MM.1S (cell line): Measurements from ENCODE around the gene MFAP5.

Experiments
- DNase-seq: peaks from one replicate; pipeline ENCODE4 v3.0.0-alpha.2; 2015
- H2AFZ ChIP-seq: fragments of 300-600 bp; sonication (generic); 2 replicates; pipeline ENCODE4 v1.6.0; 2016; ENCODE audit warnings: antibody characterized with exemption, low read length
- H3F3A ChIP-seq: fragments of 300-600 bp; sonication (generic); 2 replicates; pipeline ENCODE4 v1.6.1; 2016; ENCODE audit warnings: mild to moderate bottlenecking, antibody characterized with exemption, low read length, moderate library complexity, mixed read lengths; ENCODE audit not compliant: insufficient read depth
- H3K27ac ChIP-seq: fragments of 300-600 bp; sonication (generic); 2 replicates; pipeline ENCODE4 v1.5.1; 2016; ENCODE audit warnings: mild to moderate bottlenecking, low read length
- H3K27me3 ChIP-seq: fragments of 300-600 bp; sonication (generic); replicated peaks from 2 replicates; pipeline ENCODE4 v1.6.0; 2016; ENCODE audit warnings: low read length; ENCODE audit not compliant: insufficient read depth
- H3K36me3 ChIP-seq: fragments of 300-600 bp; sonication (generic); replicated peaks from 2 replicates; pipeline ENCODE4 v1.6.1; 2016; ENCODE audit warnings: mild to moderate bottlenecking, low read length, mixed read lengths; ENCODE audit not compliant: insufficient read depth
- H3K4me1 ChIP-seq: fragments of 300-600 bp; sonication (generic); 2 replicates; pipeline ENCODE4 v1.6.1; 2016; ENCODE audit warnings: low read length, mixed read lengths
- H3K4me2 ChIP-seq: fragments of 300-600 bp; sonication (generic); 2 replicates; pipeline ENCODE4 v1.6.0; 2016; ENCODE audit warnings: low read depth, low read length
- H3K4me3 ChIP-seq: fragments of 300-600 bp; sonication (generic); 2 replicates; pipeline ENCODE4 v1.5.1; 2016; ENCODE audit warnings: low read length, mixed read lengths
- H3K79me2 ChIP-seq: fragments of 300-600 bp; sonication (generic); 2 replicates; pipeline ENCODE4 v1.6.1; 2016; ENCODE audit warnings: mixed run types, low read length, mixed read lengths
- H3K9ac ChIP-seq: fragments of 300-600 bp; sonication (generic); 2 replicates; pipeline ENCODE4 v1.6.1; 2016; ENCODE audit warnings: low read length, mixed read lengths
- H3K9me2 ChIP-seq: fragments of 300-600 bp; sonication (generic); replicated peaks from 2 replicates; pipeline ENCODE4 v1.6.1; 2016; ENCODE audit warnings: mild to moderate bottlenecking, low read length, mixed read lengths; ENCODE audit not compliant: insufficient read depth
- H3K9me3 ChIP-seq: fragments of 300-600 bp; sonication (generic); replicated peaks from 2 replicates; pipeline ENCODE4 v1.6.1; 2016; ENCODE audit warnings: mild to moderate bottlenecking, low read length, mixed read lengths; ENCODE audit not compliant: insufficient read depth
- H4K20me1 ChIP-seq: fragments of 300-600 bp; sonication (generic); 2 replicates; pipeline ENCODE4 v1.6.1; 2016; ENCODE audit warnings: mild to moderate bottlenecking, low read length, moderate library complexity, mixed read lengths; ENCODE audit not compliant: insufficient read depth
- EZH2 ChIP-seq: fragments of 300-600 bp; sonication (generic); optimal IDR thresholded peaks from 2 replicates; pipeline ENCODE3; 2017; ENCODE audit warnings: low read depth, mild to moderate bottlenecking, antibody characterized with exemption, low read length, mixed read lengths
- EZH2phosphoT487 ChIP-seq: fragments of 300-600 bp; sonication (generic); IDR thresholded peaks from 2 replicates; pipeline ENCODE4 v1.6.1; 2018; ENCODE audit warnings: antibody characterized with exemption, low read length
- TF ChIP-seq, protein P1 (sequence below): fragments of 300-600 bp; sonication (generic); IDR thresholded peaks from 2 replicates; pipeline ENCODE4 v1.5.1; 2016; ENCODE audit warnings: antibody characterized with exemption, low read length, mixed read lengths

MFAP5 gene

DNA sequence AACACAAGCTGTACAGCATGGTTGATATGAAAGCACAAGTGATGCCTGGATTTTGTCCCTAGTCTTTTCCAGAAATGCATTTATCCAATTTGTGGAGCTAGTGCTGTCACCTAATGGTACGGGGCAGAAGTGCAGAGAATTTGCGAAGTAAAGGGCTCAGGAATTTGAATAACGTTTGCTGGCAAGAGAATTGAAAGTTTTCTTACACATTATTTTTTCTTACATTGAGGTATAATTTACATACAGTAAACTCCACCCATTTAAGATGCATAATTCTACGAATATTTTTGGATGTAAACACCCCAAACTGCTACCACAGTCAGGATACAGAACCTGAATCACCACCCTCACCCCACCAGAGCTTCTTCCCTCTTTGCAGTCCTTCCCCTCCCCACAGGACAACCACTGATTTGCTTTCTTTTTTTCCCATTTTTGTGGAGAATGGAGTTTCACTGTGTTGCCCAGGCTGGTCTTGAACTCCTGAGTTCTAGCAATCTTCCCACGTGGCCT, 53.5 kb downstream of the MFAP5 start:
- Histone ChIP-seq H3K9me3 (no peaks in the 10 kb centered on the region), H2AFZ (no peak overlapping the region), H3F3A (no peaks in the 10 kb centered on the region), H3K36me3 (no peaks in the 10 kb centered on the region), H3K27ac (no peak overlapping the region), H3K4me1 (no peaks in the 10 kb centered on the region), H3K79me2 (no peaks in the 10 kb centered on the region), H3K4me3 (no peak overlapping the region), H3K27me3 (no peaks in the 10 kb centered on the region), H3K4me2 (no peak overlapping the region), H4K20me1 (no peaks in the 10 kb centered on the region), H3K9ac (no peak overlapping the region), H3K9me2 (no peaks in the 10 kb centered on the region)
- no peak for DNase-seq
- TF ChIP-seq EZH2phosphoT487 (no peak), EZH2 (no peak)
- TF ChIP-seq, protein P1, sequence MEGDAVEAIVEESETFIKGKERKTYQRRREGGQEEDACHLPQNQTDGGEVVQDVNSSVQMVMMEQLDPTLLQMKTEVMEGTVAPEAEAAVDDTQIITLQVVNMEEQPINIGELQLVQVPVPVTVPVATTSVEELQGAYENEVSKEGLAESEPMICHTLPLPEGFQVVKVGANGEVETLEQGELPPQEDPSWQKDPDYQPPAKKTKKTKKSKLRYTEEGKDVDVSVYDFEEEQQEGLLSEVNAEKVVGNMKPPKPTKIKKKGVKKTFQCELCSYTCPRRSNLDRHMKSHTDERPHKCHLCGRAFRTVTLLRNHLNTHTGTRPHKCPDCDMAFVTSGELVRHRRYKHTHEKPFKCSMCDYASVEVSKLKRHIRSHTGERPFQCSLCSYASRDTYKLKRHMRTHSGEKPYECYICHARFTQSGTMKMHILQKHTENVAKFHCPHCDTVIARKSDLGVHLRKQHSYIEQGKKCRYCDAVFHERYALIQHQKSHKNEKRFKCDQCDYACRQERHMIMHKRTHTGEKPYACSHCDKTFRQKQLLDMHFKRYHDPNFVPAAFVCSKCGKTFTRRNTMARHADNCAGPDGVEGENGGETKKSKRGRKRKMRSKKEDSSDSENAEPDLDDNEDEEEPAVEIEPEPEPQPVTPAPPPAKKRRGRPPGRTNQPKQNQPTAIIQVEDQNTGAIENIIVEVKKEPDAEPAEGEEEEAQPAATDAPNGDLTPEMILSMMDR: peak; percentile 71

GRCh38 chr12:8606890-8607289, 55.7 kb downstream of the MFAP5 start:
- Histone ChIP-seq H3K9me3 (no peaks in the 10 kb centered on the region), H3K4me3 (no peak overlapping the region), H3K4me2 (no peak overlapping the region), H3K27me3 (no peaks in the 10 kb centered on the region), H3K4me1 (no peaks in the 10 kb centered on the region), H4K20me1 (no peaks in the 10 kb centered on the region), H3K9ac (no peak overlapping the region), H3K36me3 (no peaks in the 10 kb centered on the region), H3K27ac (no peak overlapping the region), H3F3A (no peaks in the 10 kb centered on the region), H2AFZ (no peak overlapping the region), H3K79me2 (no peaks in the 10 kb centered on the region), H3K9me2 (no peaks in the 10 kb centered on the region)
- TF ChIP-seq EZH2phosphoT487 (no peak), EZH2 (no peak)
- TF ChIP-seq, protein P1: no peak
- no peak for DNase-seq

DNA sequence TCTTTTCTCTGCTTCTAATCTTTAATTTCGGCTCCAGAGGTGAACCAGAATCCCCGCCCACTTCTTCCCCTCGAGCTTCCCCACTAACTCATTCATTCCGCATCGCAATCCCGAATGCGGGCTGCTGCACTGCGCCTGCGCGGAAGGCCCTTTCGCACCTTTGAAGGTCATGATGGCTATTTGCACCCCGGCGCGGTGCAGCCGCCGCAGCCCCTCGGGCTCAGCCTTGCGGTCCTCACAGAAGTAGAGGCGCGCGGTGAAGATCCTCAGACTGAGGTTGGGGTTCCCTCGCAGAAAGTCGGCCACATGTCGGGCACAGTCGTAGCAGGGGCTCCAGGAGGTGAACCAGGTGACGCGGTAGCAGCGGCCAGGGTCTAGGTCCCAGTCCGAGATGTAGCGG, 57.6 kb downstream of the MFAP5 start:
- Histone ChIP-seq H3K4me3 (no peak overlapping the region), H3K79me2 (no peaks in the 10 kb centered on the region), H4K20me1 (no peaks in the 10 kb centered on the region), H3K9me2 (no peaks in the 10 kb centered on the region), H3K27me3 (no peaks in the 10 kb centered on the region), H3K9ac (no peak overlapping the region), H3K36me3 (no peaks in the 10 kb centered on the region), H2AFZ (no peak overlapping the region), H3K4me1 (no peaks in the 10 kb centered on the region), H3K27ac (no peak overlapping the region), H3K9me3 (no peaks in the 10 kb centered on the region), H3F3A (no peaks in the 10 kb centered on the region), H3K4me2 (no peak overlapping the region)
- TF ChIP-seq, protein P1: no peak
- no peak for TF ChIP-seq EZH2phosphoT487
- no peak for TF ChIP-seq EZH2
- DNase-seq: no peak
